Uterus (tissue), 4 donors: ENCODE measurements around the gene DTNBP1. TPM values are rescaled to one million over a fixed set of nuclear protein-coding genes. Genes with fewer than 3 reads are reported as not detected.

Experiments
- DNase-seq, 2 donors: peaks; one replicate each; pipeline ENCODE4 v3.0.0-alpha.2; 2019 to 2020
- H3K27ac ChIP-seq, 2 donors: fragments of 200-600 bp; sonication (generic); 1 replicate in 1 of 2; 2 replicates in 1 of 2; pipeline ENCODE4 v1.5.1; 2016 to 2018
- H3K27me3 ChIP-seq, 2 donors: fragments of 200-600 bp; sonication (generic); one replicate each; pipeline ENCODE4 v1.5.1; 2018 to 2019; ENCODE audit warnings: control low read depth in 1 of 2
- H3K36me3 ChIP-seq, 2 donors: fragments of 200-600 bp; sonication (generic); one replicate each; pipeline ENCODE4 v1.5.1; 2019; ENCODE audit warnings: control low read depth in 1 of 2
- H3K4me1 ChIP-seq, 2 donors: fragments of 200-600 bp; sonication (generic); one replicate each; pipeline ENCODE4 v1.5.1; 2018 to 2019; ENCODE audit warnings: control low read depth in 1 of 2
- H3K4me3 ChIP-seq, 2 donors: fragments of 200-600 bp; sonication (generic); 1 replicate in 1 of 2; 2 replicates in 1 of 2; pipeline ENCODE4 v1.5.1; 2018 to 2019; ENCODE audit warnings: mild to moderate bottlenecking in 1 of 2
- H3K9me3 ChIP-seq, 2 donors: fragments of 200-600 bp; sonication (generic); one replicate each; pipeline ENCODE4 v1.5.1; 2019; ENCODE audit warnings: control low read depth in 1 of 2
- CTCF ChIP-seq, 4 experiments: fragments of 200-600 bp in 2 of 4; fragments of 450-650 bp in 2 of 4; sonication (generic) in 2 of 4; IDR thresholded peaks; one replicate each; pipeline ENCODE4 v1.5.1; 2016 to 2019; ENCODE audit warnings: antibody characterized with exemption in 4 of 4, mild to moderate bottlenecking in 2 of 4, moderate library complexity in 1 of 4
- POLR2A ChIP-seq, 2 donors: fragments of 450-650 bp; IDR thresholded peaks; one replicate each; pipeline ENCODE4 v1.6.1; 2016; ENCODE audit warnings: antibody characterized with exemption in 2 of 2, mild to moderate bottlenecking in 1 of 2, moderate library complexity in 1 of 2
- intact Hi-C: fragments of 100-400 bp; cut with DNase I; formaldehyde crosslinking; loops from one replicate; pipeline ENCODE4 v1.15.1; 2023; ENCODE audit warnings: low total_unique reads
- total RNA-seq, 4 donors: library from RNA; depleted of rRNA in 3 of 4; stranded (reverse); fragments of >200 nt in 3 of 4; gene quantifications; one replicate each; pipeline versions ENCODE4 v1.1.0 to v1.2.4, GENCODE V29; 2014 to 2023
- donor health status: DM: yes; HTN: yes; CAD: no.

DTNBP1 gene
- total RNA-seq, 4 donors from 2014 or later = 1.8 to 19.8 (median 9.0) TPM; not detected in 1

GRCh38 chr6:15539722-15540270 is 123.0 kb downstream of the DTNBP1 start:
- Histone ChIP-seq H3K4me3 (no peak overlapping the region), H3K36me3 (no peaks in the 10 kb centered on the region)
- TF ChIP-seq CTCF (IDR thresholded peaks at IDR 0.05) (no peak), POLR2A (IDR thresholded peaks at IDR 0.05) (no peak)

GRCh38 chr6:15538766-15539495 is 123.9 kb downstream of the DTNBP1 start:
- no peaks in the 10 kb centered on the region for H3K27me3 ChIP-seq
- H3K27ac ChIP-seq = no peak overlapping the region
- no peaks in the 10 kb centered on the region for H3K4me1 ChIP-seq
- H3K4me3 ChIP-seq = no peak overlapping the region
- intact Hi-C loops = no loop called here
- H3K9me3 ChIP-seq = no peaks in the 10 kb centered on the region
- no peak for DNase-seq
- H3K36me3 ChIP-seq = no peaks in the 10 kb centered on the region
- TF ChIP-seq POLR2A (IDR thresholded peaks at IDR 0.05) = no peak
- no peak for TF ChIP-seq CTCF (IDR thresholded peaks at IDR 0.05)

More at GRCh38 chr6:15539722-15540270, 123.0 kb downstream of the DTNBP1 start:
- Histone ChIP-seq H3K9me3 (no peaks in the 10 kb centered on the region), H3K27ac (no peak overlapping the region), H3K27me3 (no peaks in the 10 kb centered on the region), H3K4me1 (no peaks in the 10 kb centered on the region)
- DNase-seq = no peak
- intact Hi-C loops = no loop called here

- Histone ChIP-seq H3K27me3 (no peaks in the 10 kb centered on the region), H3K4me3 (no peak overlapping the region), H3K4me1 (no peaks in the 10 kb centered on the region), H3K27ac (no peak overlapping the region), H3K36me3 (no peaks in the 10 kb centered on the region), H3K9me3 (no peaks in the 10 kb centered on the region)
- TF ChIP-seq CTCF (IDR thresholded peaks at IDR 0.05) = no peak
- no peak for TF ChIP-seq POLR2A (IDR thresholded peaks at IDR 0.05)
- no peak for DNase-seq
- intact Hi-C loops = no loop called here
Observed at GRCh38 chr6:15538106-15538505, 124.7 kb downstream of the DTNBP1 start.

- no peak for DNase-seq
- H3K36me3 ChIP-seq = no peaks in the 10 kb centered on the region
- no peak overlapping the region for H3K27ac ChIP-seq
- no peak overlapping the region for H3K4me3 ChIP-seq
- intact Hi-C loops = no loop called here
- H3K27me3 ChIP-seq = no peaks in the 10 kb centered on the region
- TF ChIP-seq CTCF (IDR thresholded peaks at IDR 0.05) = no peak
- TF ChIP-seq POLR2A (IDR thresholded peaks at IDR 0.05) = no peak
- H3K4me1 ChIP-seq = no peaks in the 10 kb centered on the region
- H3K9me3 ChIP-seq = no peaks in the 10 kb centered on the region
Observed at GRCh38 chr6:15536198-15536955, 126.5 kb downstream of the DTNBP1 start.
